Lower leg skin (tissue), 3 donors: Measurements from ENCODE around the gene OR6B3.

Experiments
- POLR2A ChIP-seq, 2 donors: fragments of 450-650 bp; IDR thresholded peaks; one replicate each; pipeline ENCODE4 v1.6.1; 2016 to 2017; ENCODE audit warnings: antibody characterized with exemption in 2 of 2, mild to moderate bottlenecking in 1 of 2, moderate library complexity in 1 of 2
- TF ChIP-seq, protein P1 (sequence below), 3 donors: fragments of 450-650 bp; IDR thresholded peaks; one replicate each; pipeline ENCODE4 v1.5.1; 2016; ENCODE audit warnings: antibody characterized with exemption in 3 of 3, mild to moderate bottlenecking in 3 of 3, moderate library complexity in 2 of 3

DNA sequence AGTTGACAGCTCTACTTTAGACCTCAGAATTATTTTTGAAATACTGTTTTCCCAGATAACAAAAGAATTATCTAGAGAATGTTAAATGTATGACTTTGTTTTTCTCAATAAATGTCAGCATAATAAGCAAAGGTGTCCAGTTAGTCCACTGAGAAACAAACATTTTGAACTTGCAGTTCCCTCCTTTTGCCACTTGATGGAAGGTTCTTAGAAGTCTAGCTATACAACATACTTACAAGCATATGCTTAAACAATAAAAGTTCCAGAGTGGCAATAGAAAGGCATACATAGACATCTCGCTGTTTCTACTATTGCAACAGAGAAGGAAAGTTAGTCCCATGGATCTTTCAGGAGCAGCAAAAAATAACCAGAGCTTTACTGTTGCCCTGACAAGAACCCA, 40.0 kb downstream of the OR6B3 start:
- TF ChIP-seq, protein P1, sequence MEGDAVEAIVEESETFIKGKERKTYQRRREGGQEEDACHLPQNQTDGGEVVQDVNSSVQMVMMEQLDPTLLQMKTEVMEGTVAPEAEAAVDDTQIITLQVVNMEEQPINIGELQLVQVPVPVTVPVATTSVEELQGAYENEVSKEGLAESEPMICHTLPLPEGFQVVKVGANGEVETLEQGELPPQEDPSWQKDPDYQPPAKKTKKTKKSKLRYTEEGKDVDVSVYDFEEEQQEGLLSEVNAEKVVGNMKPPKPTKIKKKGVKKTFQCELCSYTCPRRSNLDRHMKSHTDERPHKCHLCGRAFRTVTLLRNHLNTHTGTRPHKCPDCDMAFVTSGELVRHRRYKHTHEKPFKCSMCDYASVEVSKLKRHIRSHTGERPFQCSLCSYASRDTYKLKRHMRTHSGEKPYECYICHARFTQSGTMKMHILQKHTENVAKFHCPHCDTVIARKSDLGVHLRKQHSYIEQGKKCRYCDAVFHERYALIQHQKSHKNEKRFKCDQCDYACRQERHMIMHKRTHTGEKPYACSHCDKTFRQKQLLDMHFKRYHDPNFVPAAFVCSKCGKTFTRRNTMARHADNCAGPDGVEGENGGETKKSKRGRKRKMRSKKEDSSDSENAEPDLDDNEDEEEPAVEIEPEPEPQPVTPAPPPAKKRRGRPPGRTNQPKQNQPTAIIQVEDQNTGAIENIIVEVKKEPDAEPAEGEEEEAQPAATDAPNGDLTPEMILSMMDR (IDR thresholded peaks at IDR 0.05): no peak
- no peak for TF ChIP-seq POLR2A (IDR thresholded peaks at IDR 0.05)
